Spleen (tissue), 7 donors: ENCODE results near the gene PACSIN2.

Experiments used
- CTCF ChIP-seq, 11 experiments: fragments of 200-600 bp in 7 of 11; fragments of 450-650 bp in 4 of 11; sonication (generic) in 4 of 11; IDR thresholded peaks in 8 of 11; conservative IDR thresholded peaks in 3 of 11; 1 replicate in 7 of 11; 2 replicates in 4 of 11; pipeline versions ENCODE4 v1.4.0 to v1.8.0; 2016 to 2021; ENCODE audit warnings: antibody characterized with exemption in 11 of 11, inconsistent platforms in 4 of 11, mild to moderate bottlenecking in 1 of 11
- POLR2A ChIP-seq, 3 donors: fragments of 450-650 bp; IDR thresholded peaks; one replicate each; pipeline ENCODE4 v1.5.1; 2017; ENCODE audit warnings: antibody characterized with exemption in 3 of 3, mild to moderate bottlenecking in 1 of 3
- donor health status: DM: no; HTN: no; CAD: no; lungs with moderate emphysema.
- donor health status: DM: no; HTN: no; CAD: no.
- donor health status: DM: no; HTN: no; CAD: no.

- no peak for TF ChIP-seq POLR2A (IDR thresholded peaks at IDR 0.05)
- TF ChIP-seq CTCF (IDR thresholded peaks at IDR 0.05 in 8 of 11, conservative IDR thresholded peaks at IDR 0.05 in 3 of 11) = no peak
Measured at GRCh38 chr22:42848941-42849550, 165.9 kb downstream of the PACSIN2 start.
